ENCODE results near the gene RGS7.

- no peak for TF ChIP-seq CTCF (conservative IDR thresholded peaks at IDR 0.05 in 1 of 2, IDR thresholded peaks at IDR 0.05 in 1 of 2; ENCODE audit: extremely low read depth in 1 of 2, insufficient read depth in 1 of 2, low read depth in 1 of 2, low read length in 2 of 2)
- TF ChIP-seq EZH2 (IDR thresholded peaks at IDR 0.05; ENCODE audit: borderline replicate concordance, low read length) = no peak
Observed at GRCh38 chr1:241007668-241008067, 349.3 kb downstream of the RGS7 start.

All from mammary epithelial cell (primary cell).